Measurements from ENCODE around the gene SYT17.

The SYT17 gene

GRCh38 chr16:19299565-19299964 lies 131.5 kb downstream of the SYT17 start:
- DNase-seq (ENCODE audit: low read depth), result no peak
- no peak overlapping the region for H3K4me3 ChIP-seq (ENCODE audit: low read depth, low read length)
- TF ChIP-seq, protein P1, sequence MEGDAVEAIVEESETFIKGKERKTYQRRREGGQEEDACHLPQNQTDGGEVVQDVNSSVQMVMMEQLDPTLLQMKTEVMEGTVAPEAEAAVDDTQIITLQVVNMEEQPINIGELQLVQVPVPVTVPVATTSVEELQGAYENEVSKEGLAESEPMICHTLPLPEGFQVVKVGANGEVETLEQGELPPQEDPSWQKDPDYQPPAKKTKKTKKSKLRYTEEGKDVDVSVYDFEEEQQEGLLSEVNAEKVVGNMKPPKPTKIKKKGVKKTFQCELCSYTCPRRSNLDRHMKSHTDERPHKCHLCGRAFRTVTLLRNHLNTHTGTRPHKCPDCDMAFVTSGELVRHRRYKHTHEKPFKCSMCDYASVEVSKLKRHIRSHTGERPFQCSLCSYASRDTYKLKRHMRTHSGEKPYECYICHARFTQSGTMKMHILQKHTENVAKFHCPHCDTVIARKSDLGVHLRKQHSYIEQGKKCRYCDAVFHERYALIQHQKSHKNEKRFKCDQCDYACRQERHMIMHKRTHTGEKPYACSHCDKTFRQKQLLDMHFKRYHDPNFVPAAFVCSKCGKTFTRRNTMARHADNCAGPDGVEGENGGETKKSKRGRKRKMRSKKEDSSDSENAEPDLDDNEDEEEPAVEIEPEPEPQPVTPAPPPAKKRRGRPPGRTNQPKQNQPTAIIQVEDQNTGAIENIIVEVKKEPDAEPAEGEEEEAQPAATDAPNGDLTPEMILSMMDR (IDR thresholded peaks at IDR 0.05; ENCODE audit: low read depth, low read length, missing control alignments), result no peak

GRCh38 chr16:19301931-19302330 lies 133.9 kb downstream of the SYT17 start:
- no peak for DNase-seq (ENCODE audit: low read depth)
- no peak overlapping the region for H3K4me3 ChIP-seq (ENCODE audit: low read depth, low read length)
- TF ChIP-seq, protein P1 (IDR thresholded peaks at IDR 0.05; ENCODE audit: low read depth, low read length, missing control alignments), result no peak

DNA sequence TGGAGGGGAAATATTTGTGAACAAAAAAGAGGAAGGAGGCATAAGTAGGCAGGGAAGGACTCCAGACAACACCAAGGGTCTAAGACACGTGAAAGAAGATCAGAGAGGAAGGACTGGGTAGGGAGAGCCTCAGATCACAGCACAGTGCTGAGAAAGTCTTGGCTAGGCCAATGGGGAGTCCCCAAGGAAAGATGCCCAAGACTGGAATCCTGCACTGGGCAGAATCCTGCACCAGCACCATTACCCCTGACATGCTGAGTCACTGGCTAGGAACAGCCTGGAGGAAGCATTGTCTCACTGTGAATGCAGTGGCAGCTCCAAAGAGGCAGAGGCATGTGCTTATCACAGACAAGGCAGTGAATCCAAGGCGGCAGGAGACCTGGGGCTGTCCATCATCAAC lies 136.7 kb downstream of the SYT17 start:
- TF ChIP-seq, protein P1 (IDR thresholded peaks at IDR 0.05; ENCODE audit: low read depth, low read length, missing control alignments), result no peak
- no peak overlapping the region for H3K4me3 ChIP-seq (ENCODE audit: low read depth, low read length)
- no peak for DNase-seq (ENCODE audit: low read depth)

GRCh38 chr16:19305443-19305842 lies 137.4 kb downstream of the SYT17 start:
- TF ChIP-seq, protein P1 (IDR thresholded peaks at IDR 0.05; ENCODE audit: low read depth, low read length, missing control alignments), result no peak
- DNase-seq (ENCODE audit: low read depth), result no peak
- no peak overlapping the region for H3K4me3 ChIP-seq (ENCODE audit: low read depth, low read length)

DNA sequence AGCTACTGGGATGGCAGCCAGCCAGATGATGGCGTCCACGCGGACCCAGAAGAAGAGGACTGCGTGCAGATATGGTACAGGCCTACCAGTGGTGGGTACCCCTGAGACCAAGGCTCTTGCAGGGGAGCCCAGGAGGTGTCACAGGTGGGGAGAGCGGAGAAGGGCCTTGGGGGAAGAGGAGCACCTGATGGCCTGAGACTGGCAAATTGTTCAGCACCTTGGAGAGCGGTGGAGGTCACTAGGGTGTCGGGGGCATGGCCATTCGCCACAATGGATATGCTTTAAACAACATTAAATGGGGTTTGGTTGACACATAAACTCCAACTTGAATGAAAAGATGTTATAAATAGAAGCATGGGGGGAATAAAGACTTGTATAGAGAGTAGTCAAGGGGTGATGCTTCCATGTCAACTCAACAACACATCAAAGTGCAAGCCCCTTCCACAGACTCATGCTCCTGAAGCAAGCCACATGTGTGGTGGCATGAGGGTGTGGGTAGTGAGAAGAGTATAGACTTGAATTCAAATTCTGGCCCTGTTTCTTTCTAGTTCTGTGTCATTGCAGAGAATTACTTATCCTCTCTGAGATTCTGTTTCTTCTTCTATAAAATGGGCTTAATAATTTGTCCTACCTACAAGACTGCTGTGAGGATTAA lies 139.7 kb downstream of the SYT17 start:
- DNase-seq (ENCODE audit: low read depth), result no peak
- no peak overlapping the region for H3K4me3 ChIP-seq (ENCODE audit: low read depth, low read length)
- TF ChIP-seq, protein P1 (IDR thresholded peaks at IDR 0.05; ENCODE audit: low read depth, low read length, missing control alignments), result no peak

DNA sequence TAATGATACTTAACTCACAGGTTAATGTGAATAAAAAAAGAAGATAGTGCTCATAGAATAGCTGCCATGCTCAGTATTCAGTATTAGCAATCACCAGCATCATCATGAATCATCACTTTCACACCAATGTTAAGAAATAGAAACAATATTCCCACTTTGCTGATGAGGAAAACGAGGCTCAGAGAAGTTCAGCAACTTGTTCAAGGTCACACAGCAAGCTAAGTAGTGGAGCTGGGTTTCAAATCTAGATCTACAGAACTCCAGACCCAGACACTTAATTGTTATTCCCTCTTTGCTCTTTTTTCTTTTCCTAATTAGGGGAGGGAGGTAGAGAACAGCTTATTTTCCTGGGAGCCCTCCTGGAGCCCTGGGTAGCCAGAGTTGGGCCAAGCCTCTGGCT lies 140.4 kb downstream of the SYT17 start:
- DNase-seq (ENCODE audit: low read depth), result no peak
- no peak overlapping the region for H3K4me3 ChIP-seq (ENCODE audit: low read depth, low read length)
- TF ChIP-seq, protein P1 (IDR thresholded peaks at IDR 0.05; ENCODE audit: low read depth, low read length, missing control alignments), result no peak

DNA sequence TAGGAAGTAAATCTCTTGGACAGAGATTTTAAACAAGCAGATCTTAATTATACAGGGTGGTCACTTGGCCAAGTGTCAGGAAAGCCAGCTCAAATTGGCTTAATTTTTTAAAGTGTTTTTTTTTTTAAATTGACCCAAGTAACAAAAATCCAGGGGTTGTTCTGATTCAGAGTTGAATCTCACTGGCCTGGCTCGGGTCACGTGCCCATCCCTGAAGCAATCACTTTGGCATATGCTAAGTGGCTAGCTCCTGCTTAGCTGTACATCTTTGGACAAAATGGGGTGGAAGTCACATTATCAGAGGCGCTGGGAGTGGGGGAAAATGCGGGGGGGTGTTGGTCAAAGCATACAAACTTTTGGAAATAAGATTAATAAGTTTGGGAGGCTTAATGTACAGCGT lies 141.1 kb downstream of the SYT17 start:
- TF ChIP-seq, protein P1 (IDR thresholded peaks at IDR 0.05; ENCODE audit: low read depth, low read length, missing control alignments), result no peak
- H3K4me3 ChIP-seq (ENCODE audit: low read depth, low read length), result no peak overlapping the region
- DNase-seq (ENCODE audit: low read depth), result no peak

All from GM12864 (cell line).